GM23338 (cell line): ENCODE measurements around the gene GRM4. TPM values are rescaled to one million over a fixed set of nuclear protein-coding genes. Genes with fewer than 3 reads are reported as not detected.

Source experiments
- ATAC-seq: fragments of 200-7000 bp; cut with Tn5 transposase; 3 replicates; pipeline ENCODE4 v1.9.1; 2020
- DNase-seq: peaks from one replicate; pipeline ENCODE4 v3.0.0-alpha.2; 2015; ENCODE audit warnings: low spot score
- H2AFZ ChIP-seq: fragments of 200-600 bp; sonication (generic); 2 replicates; pipeline ENCODE4 v1.8.0; 2016; ENCODE audit warnings: antibody characterized with exemption, mild to moderate bottlenecking, moderate library complexity
- H3F3A ChIP-seq: fragments of 200-600 bp; sonication (generic); replicated peaks from 2 replicates; pipeline ENCODE4 v1.8.0; 2017; ENCODE audit warnings: antibody characterized with exemption, mixed run types, low read depth
- H3K27ac ChIP-seq: fragments of 200-600 bp; sonication (generic); 2 replicates; pipeline ENCODE4 v1.6.1; 2016; ENCODE audit warnings: low read depth
- H3K27me3 ChIP-seq: fragments of 200-600 bp; sonication (generic); 2 replicates; pipeline ENCODE4 v1.8.0; 2016; ENCODE audit warnings: mild to moderate bottlenecking, mixed run types, moderate library complexity; ENCODE audit not compliant: insufficient read depth
- H3K36me3 ChIP-seq: fragments of 200-600 bp; sonication (generic); 2 replicates; pipeline ENCODE4 v1.8.0; 2016; ENCODE audit warnings: mild to moderate bottlenecking; ENCODE audit not compliant: insufficient read depth
- H3K4me1 ChIP-seq: fragments of 200-600 bp; sonication (generic); 2 replicates; pipeline ENCODE4 v1.8.0; 2016; ENCODE audit warnings: mild to moderate bottlenecking, moderate library complexity; ENCODE audit not compliant: insufficient read depth
- H3K4me2 ChIP-seq: fragments of 200-600 bp; sonication (generic); 2 replicates; pipeline ENCODE4 v1.7.1; 2017; ENCODE audit warnings: mixed run types
- H3K4me3 ChIP-seq: fragments of 200-600 bp; sonication (generic); 2 replicates; pipeline ENCODE4 v1.6.1; 2016; ENCODE audit warnings: mixed run types
- H3K79me2 ChIP-seq: fragments of 200-600 bp; sonication (generic); replicated peaks from 2 replicates; pipeline ENCODE4 v1.8.0; 2017; ENCODE audit warnings: mild to moderate bottlenecking; ENCODE audit not compliant: insufficient read depth
- H3K9me2 ChIP-seq: fragments of 200-600 bp; sonication (generic); 2 replicates; pipeline ENCODE4 v1.8.0; 2017; ENCODE audit not compliant: insufficient read depth
- H4K20me1 ChIP-seq: fragments of 200-600 bp; sonication (generic); replicated peaks from 2 replicates; pipeline ENCODE4 v1.8.0; 2017; ENCODE audit warnings: mild to moderate bottlenecking; ENCODE audit not compliant: insufficient read depth
- H3K27ac Mint-ChIP-seq: 2 replicates; pipeline ENCODE4 v1.8.0; 2020; ENCODE audit warnings: inconsistent platforms, mild to moderate bottlenecking, moderate library complexity, mixed read lengths
- H3K27me3 Mint-ChIP-seq: 3 replicates; pipeline ENCODE4 v1.8.0; 2022; ENCODE audit warnings: low read depth, mild to moderate bottlenecking, moderate library complexity, mixed read lengths, inconsistent platforms; ENCODE audit not compliant: insufficient read depth, poor library complexity
- H3K36me3 Mint-ChIP-seq: 3 replicates; pipeline ENCODE4 v1.8.0; 2021; ENCODE audit warnings: low read depth, mild to moderate bottlenecking, inconsistent platforms, moderate library complexity, mixed read lengths
- H3K4me1 Mint-ChIP-seq: 3 replicates; pipeline ENCODE4 v1.8.0; 2020; ENCODE audit warnings: mild to moderate bottlenecking, inconsistent platforms, mixed read lengths
- H3K4me3 Mint-ChIP-seq: 3 replicates; pipeline ENCODE4 v1.8.0; 2021; ENCODE audit warnings: moderate library complexity, mild to moderate bottlenecking, inconsistent platforms, mixed read lengths
- H3K9me3 Mint-ChIP-seq: 3 replicates; pipeline ENCODE4 v1.8.0; 2020; ENCODE audit warnings: moderate library complexity, mild to moderate bottlenecking, inconsistent platforms, mixed read lengths
- CTCF ChIP-seq, 2 experiments: fragments of 200-600 bp in 1 of 2; sonication (generic) in 1 of 2; conservative IDR thresholded peaks; 2 replicates each; pipeline versions ENCODE4 v1.5.1 to v1.6.1; 2016 to 2017; ENCODE audit warnings: antibody characterized with exemption in 2 of 2, low read depth in 2 of 2, mild to moderate bottlenecking in 2 of 2, moderate library complexity in 1 of 2
- EZH2phosphoT487 ChIP-seq: fragments of 200-600 bp; sonication (generic); IDR thresholded peaks from one replicate; pipeline ENCODE4 v1.8.1; 2018; ENCODE audit warnings: antibody characterized with exemption; ENCODE audit not compliant: unreplicated experiment
- POLR2AphosphoS5 ChIP-seq: IDR thresholded peaks from 2 replicates; pipeline ENCODE4 v1.6.1; 2016; ENCODE audit warnings: antibody characterized with exemption, low read depth
- ZNF114 ChIP-seq: fragments of 250-450 bp; sonication (Bioruptor Pico); IDR thresholded peaks from 2 replicates; pipeline ENCODE4 v1.5.0; 2020; ENCODE audit warnings: mild to moderate bottlenecking, moderate library complexity
- ZNF331 ChIP-seq: fragments of 250-450 bp; sonication (Bioruptor Pico); IDR thresholded peaks from 2 replicates; pipeline ENCODE4 v1.5.0; 2020; ENCODE audit warnings: low read depth, mild to moderate bottlenecking, moderate library complexity
- ZNF462 ChIP-seq: fragments of 250-450 bp; sonication (Bioruptor Pico); IDR thresholded peaks from 2 replicates; pipeline ENCODE4 v1.5.0; 2020; ENCODE audit warnings: mild to moderate bottlenecking, moderate library complexity
- polyA plus RNA-seq: library from polyadenylated mRNA; unstranded; fragments of >200 nt; fragmentation: Nextera tagmentation; extraction: Ambion mirVana; gene quantifications from 2 replicates; pipeline ENCODE4 v1.2.1, GENCODE V29; 2016
- total RNA-seq: library from RNA; depleted of rRNA; stranded (reverse); fragments of >200 nt; shearing (Covaris generic); gene quantifications from 2 replicates; pipeline ENCODE4 v1.2.3, GENCODE V29; 2014

GRM4 gene
- total and polyA plus RNA-seq, 2 experiments from 2014 or later: 7.0 to 30.6 TPM

- Mint-ChIP-seq H3K27ac (no peak overlapping the region), H3K4me1 (peaks cover 16% of the 10 kb centered on the region; the same call in 2 of the 3 replicates), H3K4me3 (no peak overlapping the region), H3K27me3 (peaks cover 9% of the 10 kb centered on the region), H3K9me3 (no peaks in the 10 kb centered on the region), H3K36me3 (no peaks in the 10 kb centered on the region; the same call in 2 of the 3 replicates)
- no peaks in the 10 kb centered on the region for H3K27me3 ChIP-seq
- H3K79me2 ChIP-seq: no peaks in the 10 kb centered on the region
- H3K36me3 ChIP-seq: no peaks in the 10 kb centered on the region
- H3K9me2 ChIP-seq: no peaks in the 10 kb centered on the region
- ATAC-seq: peak; percentile 69
- TF ChIP-seq CTCF (conservative IDR thresholded peaks at IDR 0.05; ENCODE audit: low read depth in 2 of 2): peak in 1 of 2 experiments; percentile 17; a peak in 1 of 4 replicates
- no peak for TF ChIP-seq ZNF114 (CRISPR knock-in tag)
- no peak overlapping the region for H3K27ac ChIP-seq
- 0 out of 2 replicates have a peak overlapping the region, but pooled peaks have one; percentile 38 for H3K4me2 ChIP-seq
- DNase-seq: peak; percentile 55
- H3K4me3 ChIP-seq: no peak overlapping the region
- no peaks in the 10 kb centered on the region for H4K20me1 ChIP-seq
- peaks cover 21% of the 10 kb centered on the region for H3F3A ChIP-seq
- H3K4me1 ChIP-seq: peaks cover 7% of the 10 kb centered on the region; the same call in 1 of the 2 replicates
- H2AFZ ChIP-seq: no peak overlapping the region
These were observed 77.3 kb downstream of the GRM4 start for GRCh38 chr6:34068462-34069044.

GRCh38 chr6:34067814-34068213, 78.1 kb downstream of the GRM4 start:
- Histone ChIP-seq H3K9me2 (no peaks in the 10 kb centered on the region), H3K79me2 (no peaks in the 10 kb centered on the region), H3K27me3 (no peaks in the 10 kb centered on the region), H3K4me1 (peaks cover 7% of the 10 kb centered on the region; the same call in 1 of the 2 replicates), H3K36me3 (no peaks in the 10 kb centered on the region), H3K27ac (no peak overlapping the region), H3K4me3 (no peak overlapping the region), H4K20me1 (no peaks in the 10 kb centered on the region), H3K4me2 (no peak overlapping the region), H2AFZ (no peak overlapping the region), H3F3A (peaks cover 19% of the 10 kb centered on the region)
- H3K36me3 Mint-ChIP-seq: no peaks in the 10 kb centered on the region; the same call in 2 of the 3 replicates
- H3K9me3 Mint-ChIP-seq: no peaks in the 10 kb centered on the region
- H3K27me3 Mint-ChIP-seq: peaks cover 9% of the 10 kb centered on the region
- H3K4me1 Mint-ChIP-seq: peaks cover 16% of the 10 kb centered on the region; the same call in 2 of the 3 replicates
- DNase-seq (peak; percentile 50), ATAC-seq (peak; percentile 44)
- H3K27ac Mint-ChIP-seq: no peak overlapping the region
- H3K4me3 Mint-ChIP-seq: no peak overlapping the region
- TF ChIP-seq ZNF462 (CRISPR knock-in tag): no peak
- TF ChIP-seq POLR2AphosphoS5: no peak
- peak; percentile 24 to 58; a peak in 3 of 4 replicates for TF ChIP-seq CTCF (conservative IDR thresholded peaks at IDR 0.05; ENCODE audit: low read depth in 2 of 2)
- no peak for TF ChIP-seq ZNF331
- no peak for TF ChIP-seq EZH2phosphoT487
